Uterus (tissue), 2 donors: ENCODE data around the gene SLC35F6.

Experiments used
- POLR2A ChIP-seq, 2 donors: fragments of 450-650 bp; IDR thresholded peaks; one replicate each; pipeline ENCODE4 v1.6.1; 2016; ENCODE audit warnings: antibody characterized with exemption in 2 of 2, mild to moderate bottlenecking in 1 of 2, moderate library complexity in 1 of 2
- TF ChIP-seq, protein P1 (sequence below), 4 experiments: fragments of 200-600 bp in 2 of 4; fragments of 450-650 bp in 2 of 4; sonication (generic) in 2 of 4; IDR thresholded peaks; one replicate each; pipeline ENCODE4 v1.5.1; 2016 to 2019; ENCODE audit warnings: antibody characterized with exemption in 4 of 4, mild to moderate bottlenecking in 2 of 4, moderate library complexity in 1 of 4

DNA sequence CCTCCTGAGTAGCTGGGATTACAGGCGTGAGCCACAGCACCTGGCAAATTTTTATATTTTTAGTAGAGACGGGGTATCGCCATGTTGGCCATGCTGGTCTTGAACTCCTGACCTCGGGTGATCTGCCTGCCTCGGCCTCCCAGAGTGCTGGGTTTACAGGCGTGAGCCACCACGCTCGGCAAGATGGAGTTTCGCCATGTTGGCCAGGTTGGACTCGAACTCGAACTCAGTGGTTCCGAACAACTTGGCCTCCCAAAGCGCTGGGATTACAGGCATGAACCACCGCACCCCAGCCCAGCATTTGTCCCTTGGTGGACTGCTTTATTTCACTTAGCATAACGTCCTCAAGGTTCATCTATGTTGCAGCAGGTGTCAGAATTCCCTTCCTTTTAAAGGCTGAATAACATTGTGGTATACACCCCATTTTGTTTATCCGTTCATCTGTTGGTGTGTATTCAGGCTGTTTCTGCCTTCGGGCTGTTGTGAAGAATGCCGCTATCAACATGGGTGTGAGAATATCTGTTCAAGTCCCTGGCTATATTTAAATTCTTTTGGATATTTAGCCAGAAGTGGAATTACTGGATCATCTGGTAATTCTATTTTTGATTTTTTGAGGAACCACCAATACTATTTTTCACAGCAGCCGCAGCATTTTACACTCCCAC is 20.6 kb downstream of the SLC35F6 start:
- TF ChIP-seq, protein P1, sequence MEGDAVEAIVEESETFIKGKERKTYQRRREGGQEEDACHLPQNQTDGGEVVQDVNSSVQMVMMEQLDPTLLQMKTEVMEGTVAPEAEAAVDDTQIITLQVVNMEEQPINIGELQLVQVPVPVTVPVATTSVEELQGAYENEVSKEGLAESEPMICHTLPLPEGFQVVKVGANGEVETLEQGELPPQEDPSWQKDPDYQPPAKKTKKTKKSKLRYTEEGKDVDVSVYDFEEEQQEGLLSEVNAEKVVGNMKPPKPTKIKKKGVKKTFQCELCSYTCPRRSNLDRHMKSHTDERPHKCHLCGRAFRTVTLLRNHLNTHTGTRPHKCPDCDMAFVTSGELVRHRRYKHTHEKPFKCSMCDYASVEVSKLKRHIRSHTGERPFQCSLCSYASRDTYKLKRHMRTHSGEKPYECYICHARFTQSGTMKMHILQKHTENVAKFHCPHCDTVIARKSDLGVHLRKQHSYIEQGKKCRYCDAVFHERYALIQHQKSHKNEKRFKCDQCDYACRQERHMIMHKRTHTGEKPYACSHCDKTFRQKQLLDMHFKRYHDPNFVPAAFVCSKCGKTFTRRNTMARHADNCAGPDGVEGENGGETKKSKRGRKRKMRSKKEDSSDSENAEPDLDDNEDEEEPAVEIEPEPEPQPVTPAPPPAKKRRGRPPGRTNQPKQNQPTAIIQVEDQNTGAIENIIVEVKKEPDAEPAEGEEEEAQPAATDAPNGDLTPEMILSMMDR (IDR thresholded peaks at IDR 0.05) = no peak
- no peak for TF ChIP-seq POLR2A (IDR thresholded peaks at IDR 0.05)
